Tibial nerve (tissue), 4 donors: ENCODE data around the gene SERINC5. TPM values are rescaled to one million over a fixed set of nuclear protein-coding genes. Genes with fewer than 3 reads are reported as not detected.

Experiments used
- DNase-seq, 2 donors: peaks; one replicate each; pipeline ENCODE4 v3.0.0-alpha.2; 2019; ENCODE audit warnings: low spot score in 2 of 2
- H3K27ac ChIP-seq, 4 donors: fragments of 200-600 bp; sonication (generic) in 3 of 4; one replicate each; pipeline ENCODE4 v1.5.1; 2017 to 2019; ENCODE audit warnings: mild to moderate bottlenecking in 1 of 4
- H3K27me3 ChIP-seq, 2 donors: fragments of 200-600 bp; sonication (generic) in 1 of 2; one replicate each; pipeline versions ENCODE4 v1.5.1 to v1.6.0; 2017 to 2019
- H3K36me3 ChIP-seq, 3 donors: fragments of 200-600 bp; sonication (generic); one replicate each; pipeline ENCODE4 v1.5.1; 2018 to 2019
- H3K4me1 ChIP-seq, 4 donors: fragments of 200-600 bp; sonication (generic) in 3 of 4; one replicate each; pipeline ENCODE4 v1.5.1; 2017 to 2019
- H3K4me3 ChIP-seq, 4 donors: fragments of 200-600 bp; sonication (generic) in 3 of 4; one replicate each; pipeline ENCODE4 v1.5.1; 2017 to 2019; ENCODE audit warnings: mild to moderate bottlenecking in 1 of 4, moderate library complexity in 1 of 4
- H3K9me3 ChIP-seq, 4 donors: fragments of 200-600 bp; sonication (generic) in 3 of 4; one replicate each; pipeline ENCODE4 v1.5.1; 2017 to 2019
- CTCF ChIP-seq, 5 experiments: fragments of 200-600 bp in 3 of 5; fragments of 450-650 bp in 2 of 5; sonication (generic) in 3 of 5; IDR thresholded peaks; one replicate each; pipeline ENCODE4 v1.5.1; 2016 to 2019; ENCODE audit warnings: antibody characterized with exemption in 5 of 5, mild to moderate bottlenecking in 3 of 5, moderate library complexity in 2 of 5
- EP300 ChIP-seq, 2 donors: sonication (generic); formaldehyde crosslinking; IDR thresholded peaks; one replicate each; pipeline ENCODE4 v1.6.1; 2017; ENCODE audit warnings: antibody characterized with exemption in 2 of 2, mild to moderate bottlenecking in 1 of 2
- POLR2A ChIP-seq, 2 donors: fragments of 450-650 bp; IDR thresholded peaks; one replicate each; pipeline ENCODE4 v1.6.1; 2017; ENCODE audit warnings: antibody characterized with exemption in 2 of 2, mild to moderate bottlenecking in 2 of 2, moderate library complexity in 2 of 2
- WGBS, 2 donors: methylation state at CpG; one replicate each; pipeline ENCODE4 v1.1.5; 2018; 5-methylcytosine and 5-hydroxymethylcytosine counted together
- total RNA-seq, 4 donors: library from RNA; depleted of rRNA; stranded (reverse); fragments of >200 nt; gene quantifications; one replicate each; pipeline ENCODE4 v1.1.0, GENCODE V29; 2016

The SERINC5 gene
- total RNA-seq, 4 donors from 2014 or later, result 29.1 to 35.8 (median 32.3) TPM

GRCh38 chr5:80269991-80270438 lies 14.2 kb upstream of the SERINC5 start:
- Histone ChIP-seq H3K4me1 (no peaks in the 10 kb centered on the region), H3K4me3 (no peak overlapping the region), H3K36me3 (no peaks in the 10 kb centered on the region), H3K9me3 (no peaks in the 10 kb centered on the region), H3K27ac (no peak overlapping the region), H3K27me3 (no peaks in the 10 kb centered on the region)
- no peak for TF ChIP-seq EP300 (IDR thresholded peaks at IDR 0.05)
- TF ChIP-seq POLR2A (IDR thresholded peaks at IDR 0.05), result no peak
- no peak for TF ChIP-seq CTCF (IDR thresholded peaks at IDR 0.05)
- no peak for DNase-seq
- 79 to 85% methylated on average over 8 of the region's 8 CpGs for WGBS, 2 donors

- WGBS, 2 donors, result 51 to 59% methylated on average over 5 of the region's 5 CpGs
- no peaks in the 10 kb centered on the region for H3K36me3 ChIP-seq
- H3K4me3 ChIP-seq, result no peak overlapping the region
- no peaks in the 10 kb centered on the region for H3K4me1 ChIP-seq
- H3K27ac ChIP-seq, result no peak overlapping the region
- no peaks in the 10 kb centered on the region for H3K27me3 ChIP-seq
- TF ChIP-seq EP300 (IDR thresholded peaks at IDR 0.05) (no peak), POLR2A (IDR thresholded peaks at IDR 0.05) (no peak), CTCF (IDR thresholded peaks at IDR 0.05) (no peak)
- no peaks in the 10 kb centered on the region for H3K9me3 ChIP-seq
- no peak for DNase-seq
These were observed 13.1 kb upstream of the SERINC5 start for GRCh38 chr5:80268916-80269315.

- Histone ChIP-seq H3K4me3 (no peak overlapping the region), H3K36me3 (no peaks in the 10 kb centered on the region), H3K27me3 (no peaks in the 10 kb centered on the region), H3K27ac (no peak overlapping the region), H3K9me3 (no peaks in the 10 kb centered on the region), H3K4me1 (no peaks in the 10 kb centered on the region)
- WGBS, 2 donors, result 64 to 68% methylated on average over 2 of the region's 2 CpGs
- TF ChIP-seq EP300 (IDR thresholded peaks at IDR 0.05), result no peak
- no peak for TF ChIP-seq CTCF (IDR thresholded peaks at IDR 0.05)
- TF ChIP-seq POLR2A (IDR thresholded peaks at IDR 0.05), result no peak
- no peak for DNase-seq
These were observed 10.7 kb upstream of the SERINC5 start for GRCh38 chr5:80266566-80266965.

- DNase-seq, result no peak
- Histone ChIP-seq H3K9me3 (no peaks in the 10 kb centered on the region), H3K4me3 (no peak overlapping the region), H3K27ac (no peak overlapping the region), H3K36me3 (no peaks in the 10 kb centered on the region), H3K4me1 (peaks cover 0 to 11% (median 5%) of the 10 kb centered on the region in 4 donors), H3K27me3 (no peaks in the 10 kb centered on the region)
- TF ChIP-seq POLR2A (IDR thresholded peaks at IDR 0.05) (no peak), CTCF (IDR thresholded peaks at IDR 0.05) (no peak), EP300 (IDR thresholded peaks at IDR 0.05) (no peak)
- 93 to 100% methylated on average over 1 of the region's 1 CpG for WGBS, 2 donors
These were observed 4.6 kb upstream of the SERINC5 start for GRCh38 chr5:80260461-80260860.

- H3K27ac ChIP-seq, result no peak overlapping the region
- no peak overlapping the region for H3K4me3 ChIP-seq
- DNase-seq, result no peak
- H3K36me3 ChIP-seq, result no peaks in the 10 kb centered on the region
- no peaks in the 10 kb centered on the region for H3K9me3 ChIP-seq
- H3K4me1 ChIP-seq, result peaks cover 0 to 14% (median 6%) of the 10 kb centered on the region in 4 donors
- 94 to 95% methylated on average over 6 of the region's 6 CpGs for WGBS, 2 donors
- no peak for TF ChIP-seq POLR2A (IDR thresholded peaks at IDR 0.05)
- TF ChIP-seq EP300 (IDR thresholded peaks at IDR 0.05), result no peak
- TF ChIP-seq CTCF (IDR thresholded peaks at IDR 0.05), result no peak
- H3K27me3 ChIP-seq, result no peaks in the 10 kb centered on the region
These were observed 3.8 kb upstream of the SERINC5 start for GRCh38 chr5:80259511-80260203.
